HepG2 (cell line): Measurements from ENCODE around the gene ANKRD2. TPM values are rescaled to one million over a fixed set of nuclear protein-coding genes. Genes with fewer than 3 reads are reported as not detected.

ENCODE experiments used
- CAMTA2 ChIP-seq: sonication (generic); formaldehyde crosslinking; IDR thresholded peaks from 2 replicates; pipeline ENCODE4 v1.4.0; 2020; ENCODE audit warnings: mild to moderate bottlenecking, missing genetic modification reagents, borderline replicate concordance
- MAX ChIP-seq: IDR thresholded peaks from 2 replicates; pipeline ENCODE4 v1.6.1; 2012; ENCODE audit warnings: inconsistent platforms
- ZFP36L1 ChIP-seq: sonication (generic); formaldehyde crosslinking; IDR thresholded peaks from 2 replicates; pipeline ENCODE4 v1.8.0; 2022; ENCODE audit warnings: mild to moderate bottlenecking, missing genetic modification reagents, moderate library complexity
- ZFYVE20 ChIP-seq: sonication (generic); formaldehyde crosslinking; IDR thresholded peaks from 2 replicates; pipeline ENCODE4 v1.8.0; 2023; ENCODE audit warnings: low read depth, mild to moderate bottlenecking, moderate library complexity, missing genetic modification reagents, borderline replicate concordance
- ZHX2 ChIP-seq, 2 experiments: sonication (generic) in 1 of 2; formaldehyde crosslinking in 1 of 2; IDR thresholded peaks; 2 replicates each; pipeline versions ENCODE4 v1.6.1 to v1.9.0; 2014 to 2022; ENCODE audit warnings: antibody characterized with exemption in 1 of 2, borderline replicate concordance in 1 of 2, inconsistent platforms in 1 of 2, low read depth in 1 of 2, missing genetic modification reagents in 1 of 2
- ZMYM3 ChIP-seq: sonication (generic); formaldehyde crosslinking; IDR thresholded peaks from 2 replicates; pipeline ENCODE4 v1.5.1; 2020; ENCODE audit warnings: mild to moderate bottlenecking, missing genetic modification reagents
- ZSCAN22 ChIP-seq: sonication (generic); formaldehyde crosslinking; IDR thresholded peaks from 2 replicates; pipeline ENCODE4 v1.4.0; 2020; ENCODE audit warnings: mild to moderate bottlenecking, missing genetic modification reagents
- polyA plus RNA-seq, 8 experiments: library from polyadenylated mRNA; depleted of rRNA in 3 of 8; stranded (reverse) in 7 of 8; unstranded in 1 of 8; fragments of >200 nt; fragmentation: Illumina TruSeq in 4 of 8; extraction: Trizol in 4 of 8; gene quantifications; 2 replicates each; pipeline versions ENCODE4 v1.2.1 to v1.2.3, GENCODE V29; 2011 to 2016; ENCODE audit warnings: low read depth in 4 of 8, missing spikeins in 1 of 8, mixed read lengths in 1 of 8; ENCODE audit not compliant: insufficient read depth in 1 of 8
- total RNA-seq, 5 experiments: library from RNA; depleted of rRNA; stranded (reverse); fragments of >200 nt; fragmentation: Illumina TruSeq; extraction: Trizol; gene quantifications; 2 replicates each; pipeline ENCODE4 v1.2.3, GENCODE V29; 2016; ENCODE audit warnings: low read depth in 1 of 5
- TF ChIP-seq, protein P1 (sequence below): IDR thresholded peaks from 2 replicates; pipeline ENCODE4 v1.6.1; 2016; ENCODE audit warnings: low read depth, control low read depth
- TF ChIP-seq, protein P2 (sequence below): sonication (generic); formaldehyde crosslinking; IDR thresholded peaks from 2 replicates; pipeline ENCODE4 v1.8.1; 2023; ENCODE audit warnings: mild to moderate bottlenecking, missing genetic modification reagents
- TF ChIP-seq, protein P3 (sequence below): sonication (generic); formaldehyde crosslinking; IDR thresholded peaks from 2 replicates; pipeline ENCODE4 v1.5.0; 2020; ENCODE audit warnings: mild to moderate bottlenecking, missing genetic modification reagents, borderline replicate concordance

ANKRD2 gene
- total and polyA plus RNA-seq, 2 of the 13 experiments (the other 11 are each of a cell fraction or from before 2014, with no cell fraction given) = not detected

DNA sequence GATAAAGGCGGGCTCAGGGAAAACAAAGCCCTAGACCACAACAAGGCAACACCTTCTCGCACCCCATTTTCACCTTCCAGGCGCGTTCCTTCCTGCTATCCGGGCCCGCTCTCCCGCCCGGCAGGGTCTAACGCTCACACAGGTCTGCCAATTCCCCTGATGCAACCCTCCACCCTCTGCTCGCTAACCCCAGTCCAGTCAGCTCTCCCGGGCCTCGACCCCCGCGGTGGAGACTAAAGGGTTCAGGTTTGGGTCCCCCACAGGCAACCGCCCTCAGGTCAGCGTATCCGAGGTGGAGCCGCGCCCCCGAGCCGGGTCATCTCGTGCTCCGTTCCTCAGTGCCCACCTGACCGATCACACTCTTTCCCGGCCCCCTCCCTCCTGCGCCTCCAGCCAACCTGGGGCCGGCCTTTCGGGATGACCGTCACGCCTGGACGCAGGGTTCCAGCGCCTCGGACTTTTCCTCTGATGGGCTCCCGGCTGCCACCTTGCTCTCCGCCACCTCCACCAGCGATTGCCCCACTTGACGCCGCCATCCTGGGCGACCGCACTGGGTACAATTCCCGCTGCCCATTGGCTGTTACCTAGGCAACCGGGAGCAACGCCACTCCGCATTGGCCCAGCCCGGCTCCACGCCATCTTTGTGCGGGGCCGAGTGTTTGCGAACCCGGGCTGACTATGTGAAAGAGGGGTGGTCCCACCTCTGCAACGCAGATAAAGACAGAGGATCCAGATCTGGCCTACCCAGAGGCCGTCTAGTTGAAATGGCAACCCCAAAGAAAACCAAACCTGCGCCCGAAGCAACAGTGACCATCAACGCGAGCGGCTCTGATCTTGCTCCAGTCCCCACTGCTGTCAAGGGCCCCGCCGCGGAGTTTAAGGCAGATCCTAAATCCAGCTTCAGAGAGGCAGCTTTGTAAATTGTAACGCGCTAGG is 60.6 kb downstream of the ANKRD2 start, which contains the start of gene MORN4 (continued):
- TF ChIP-seq, protein P1, sequence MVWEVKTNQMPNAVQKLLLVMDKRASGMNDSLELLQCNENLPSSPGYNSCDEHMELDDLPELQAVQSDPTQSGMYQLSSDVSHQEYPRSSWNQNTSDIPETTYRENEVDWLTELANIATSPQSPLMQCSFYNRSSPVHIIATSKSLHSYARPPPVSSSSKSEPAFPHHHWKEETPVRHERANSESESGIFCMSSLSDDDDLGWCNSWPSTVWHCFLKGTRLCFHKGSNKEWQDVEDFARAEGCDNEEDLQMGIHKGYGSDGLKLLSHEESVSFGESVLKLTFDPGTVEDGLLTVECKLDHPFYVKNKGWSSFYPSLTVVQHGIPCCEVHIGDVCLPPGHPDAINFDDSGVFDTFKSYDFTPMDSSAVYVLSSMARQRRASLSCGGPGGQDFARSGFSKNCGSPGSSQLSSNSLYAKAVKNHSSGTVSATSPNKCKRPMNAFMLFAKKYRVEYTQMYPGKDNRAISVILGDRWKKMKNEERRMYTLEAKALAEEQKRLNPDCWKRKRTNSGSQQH (CRISPR knock-in tag) = no peak
- TF ChIP-seq ZFP36L1 = no peak
- no peak for TF ChIP-seq ZSCAN22
- no peak for TF ChIP-seq ZMYM3 (CRISPR knock-in tag)
- peak; percentile 100 for TF ChIP-seq ZHX2 (IDR thresholded peaks at IDR 0.05; ENCODE audit: low read depth)
- no peak for TF ChIP-seq ZHX2 (CRISPR knock-in tag; IDR thresholded peaks at IDR 0.05; ENCODE audit: borderline replicate concordance)
- TF ChIP-seq, protein P2, sequence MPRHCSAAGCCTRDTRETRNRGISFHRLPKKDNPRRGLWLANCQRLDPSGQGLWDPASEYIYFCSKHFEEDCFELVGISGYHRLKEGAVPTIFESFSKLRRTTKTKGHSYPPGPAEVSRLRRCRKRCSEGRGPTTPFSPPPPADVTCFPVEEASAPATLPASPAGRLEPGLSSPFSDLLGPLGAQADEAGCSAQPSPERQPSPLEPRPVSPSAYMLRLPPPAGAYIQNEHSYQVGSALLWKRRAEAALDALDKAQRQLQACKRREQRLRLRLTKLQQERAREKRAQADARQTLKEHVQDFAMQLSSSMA (CRISPR knock-in tag) = no peak
- no peak for TF ChIP-seq CAMTA2 (CRISPR knock-in tag)
- peak; percentile 54 for TF ChIP-seq MAX
- TF ChIP-seq ZFYVE20 (CRISPR knock-in tag) = no peak
- TF ChIP-seq, protein P3, sequence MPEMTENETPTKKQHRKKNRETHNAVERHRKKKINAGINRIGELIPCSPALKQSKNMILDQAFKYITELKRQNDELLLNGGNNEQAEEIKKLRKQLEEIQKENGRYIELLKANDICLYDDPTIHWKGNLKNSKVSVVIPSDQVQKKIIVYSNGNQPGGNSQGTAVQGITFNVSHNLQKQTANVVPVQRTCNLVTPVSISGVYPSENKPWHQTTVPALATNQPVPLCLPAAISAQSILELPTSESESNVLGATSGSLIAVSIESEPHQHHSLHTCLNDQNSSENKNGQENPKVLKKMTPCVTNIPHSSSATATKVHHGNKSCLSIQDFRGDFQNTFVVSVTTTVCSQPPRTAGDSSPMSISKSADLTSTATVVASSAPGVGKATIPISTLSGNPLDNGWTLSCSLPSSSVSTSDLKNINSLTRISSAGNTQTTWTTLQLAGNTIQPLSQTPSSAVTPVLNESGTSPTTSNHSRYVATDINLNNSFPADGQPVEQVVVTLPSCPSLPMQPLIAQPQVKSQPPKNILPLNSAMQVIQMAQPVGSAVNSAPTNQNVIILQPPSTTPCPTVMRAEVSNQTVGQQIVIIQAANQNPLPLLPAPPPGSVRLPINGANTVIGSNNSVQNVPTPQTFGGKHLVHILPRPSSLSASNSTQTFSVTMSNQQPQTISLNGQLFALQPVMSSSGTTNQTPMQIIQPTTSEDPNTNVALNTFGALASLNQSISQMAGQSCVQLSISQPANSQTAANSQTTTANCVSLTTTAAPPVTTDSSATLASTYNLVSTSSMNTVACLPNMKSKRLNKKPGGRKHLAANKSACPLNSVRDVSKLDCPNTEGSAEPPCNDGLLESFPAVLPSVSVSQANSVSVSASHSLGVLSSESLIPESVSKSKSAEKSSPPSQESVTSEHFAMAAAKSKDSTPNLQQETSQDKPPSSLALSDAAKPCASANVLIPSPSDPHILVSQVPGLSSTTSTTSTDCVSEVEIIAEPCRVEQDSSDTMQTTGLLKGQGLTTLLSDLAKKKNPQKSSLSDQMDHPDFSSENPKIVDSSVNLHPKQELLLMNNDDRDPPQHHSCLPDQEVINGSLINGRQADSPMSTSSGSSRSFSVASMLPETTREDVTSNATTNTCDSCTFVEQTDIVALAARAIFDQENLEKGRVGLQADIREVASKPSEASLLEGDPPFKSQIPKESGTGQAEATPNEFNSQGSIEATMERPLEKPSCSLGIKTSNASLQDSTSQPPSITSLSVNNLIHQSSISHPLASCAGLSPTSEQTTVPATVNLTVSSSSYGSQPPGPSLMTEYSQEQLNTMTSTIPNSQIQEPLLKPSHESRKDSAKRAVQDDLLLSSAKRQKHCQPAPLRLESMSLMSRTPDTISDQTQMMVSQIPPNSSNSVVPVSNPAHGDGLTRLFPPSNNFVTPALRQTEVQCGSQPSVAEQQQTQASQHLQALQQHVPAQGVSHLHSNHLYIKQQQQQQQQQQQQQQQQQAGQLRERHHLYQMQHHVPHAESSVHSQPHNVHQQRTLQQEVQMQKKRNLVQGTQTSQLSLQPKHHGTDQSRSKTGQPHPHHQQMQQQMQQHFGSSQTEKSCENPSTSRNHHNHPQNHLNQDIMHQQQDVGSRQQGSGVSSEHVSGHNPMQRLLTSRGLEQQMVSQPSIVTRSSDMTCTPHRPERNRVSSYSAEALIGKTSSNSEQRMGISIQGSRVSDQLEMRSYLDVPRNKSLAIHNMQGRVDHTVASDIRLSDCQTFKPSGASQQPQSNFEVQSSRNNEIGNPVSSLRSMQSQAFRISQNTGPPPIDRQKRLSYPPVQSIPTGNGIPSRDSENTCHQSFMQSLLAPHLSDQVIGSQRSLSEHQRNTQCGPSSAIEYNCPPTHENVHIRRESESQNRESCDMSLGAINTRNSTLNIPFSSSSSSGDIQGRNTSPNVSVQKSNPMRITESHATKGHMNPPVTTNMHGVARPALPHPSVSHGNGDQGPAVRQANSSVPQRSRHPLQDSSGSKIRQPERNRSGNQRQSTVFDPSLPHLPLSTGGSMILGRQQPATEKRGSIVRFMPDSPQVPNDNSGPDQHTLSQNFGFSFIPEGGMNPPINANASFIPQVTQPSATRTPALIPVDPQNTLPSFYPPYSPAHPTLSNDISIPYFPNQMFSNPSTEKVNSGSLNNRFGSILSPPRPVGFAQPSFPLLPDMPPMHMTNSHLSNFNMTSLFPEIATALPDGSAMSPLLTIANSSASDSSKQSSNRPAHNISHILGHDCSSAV (CRISPR knock-in tag) = no peak
